Astrocyte of the cerebellum (primary cell): Measurements from ENCODE around the gene CHI3L2.

ENCODE experiments used
- DNase-seq: peaks from one replicate; pipeline ENCODE4 v3.0.0-alpha.2; 2011; ENCODE audit warnings: low read depth
- H3K4me3 ChIP-seq: 2 replicates; pipeline ENCODE4 v1.5.1; 2011; ENCODE audit warnings: mild to moderate bottlenecking, low read depth, low read length, moderate library complexity
- CTCF ChIP-seq: IDR thresholded peaks from 2 replicates; pipeline ENCODE4 v1.5.1; 2012; ENCODE audit warnings: low read length, low read depth, moderate library complexity, mild to moderate bottlenecking; ENCODE audit errors: missing control alignments
- in situ Hi-C: cut with HindIII; loops from 2 replicates; pipeline ENCODE4 v1.10.0; 2017; ENCODE audit warnings: low sequenced_read_pairs

Gene CHI3L2

DNA sequence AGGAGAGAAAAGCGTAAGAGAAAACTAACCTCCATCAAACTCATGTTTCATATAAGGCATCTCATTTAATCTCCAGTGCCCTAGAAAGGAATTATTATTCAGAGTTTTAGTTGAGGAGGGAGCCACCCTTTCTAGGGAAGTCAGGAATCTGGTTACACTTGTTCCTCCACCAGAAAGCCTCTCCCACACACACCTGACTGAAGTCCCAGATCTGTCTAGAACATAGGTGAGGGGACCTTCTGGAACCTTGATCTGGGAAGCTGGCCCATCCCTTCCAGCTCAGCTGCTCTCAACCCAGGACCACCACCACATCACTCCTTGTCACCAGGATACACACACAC, 25.2 kb upstream of the CHI3L2 start:
- no peak for TF ChIP-seq CTCF
- no peak overlapping the region for H3K4me3 ChIP-seq
- in situ Hi-C loops, result loop anchor here (25.0 kb wide), 1 partner anchor 560 kb away; the partner anchor contains the start of gene DDX20
- no peak for DNase-seq

- in situ Hi-C loops, result loop anchor here (25.0 kb wide), 1 partner anchor 559 kb away; the partner anchor contains the start of gene DDX20
- no peak for DNase-seq
Observed at GRCh38 chr1:111202707-111203623, 24.5 kb upstream of the CHI3L2 start.

GRCh38 chr1:111203681-111204200, 23.8 kb upstream of the CHI3L2 start:
- no peak for TF ChIP-seq CTCF
- in situ Hi-C loops, result loop anchor here (25.0 kb wide), 1 partner anchor 559 kb away; the partner anchor contains the start of gene DDX20
- DNase-seq, result no peak
- peak overlapping the region; percentile 54 for H3K4me3 ChIP-seq

More at GRCh38 chr1:111202707-111203623, 24.5 kb upstream of the CHI3L2 start:
- H3K4me3 ChIP-seq, result peak overlapping the region; percentile 54
- TF ChIP-seq CTCF, result no peak

- in situ Hi-C loops, result loop anchor here (25.0 kb wide), 1 partner anchor 558 kb away; the partner anchor contains the start of gene DDX20
- DNase-seq, result no peak
- no peak for TF ChIP-seq CTCF
- peak overlapping the region; percentile 54 for H3K4me3 ChIP-seq
Observed at GRCh38 chr1:111204201-111204982, 23.1 kb upstream of the CHI3L2 start.

- no peak overlapping the region for H3K4me3 ChIP-seq
- no peak for DNase-seq
- no peak for TF ChIP-seq CTCF
- in situ Hi-C loops, result loop anchor here (25.0 kb wide), 1 partner anchor 557 kb away; the partner anchor contains the start of gene DDX20
Observed at GRCh38 chr1:111204983-111205713, 22.4 kb upstream of the CHI3L2 start.
